ENCODE measurements around the gene BMP7.

The BMP7 gene

DNA sequence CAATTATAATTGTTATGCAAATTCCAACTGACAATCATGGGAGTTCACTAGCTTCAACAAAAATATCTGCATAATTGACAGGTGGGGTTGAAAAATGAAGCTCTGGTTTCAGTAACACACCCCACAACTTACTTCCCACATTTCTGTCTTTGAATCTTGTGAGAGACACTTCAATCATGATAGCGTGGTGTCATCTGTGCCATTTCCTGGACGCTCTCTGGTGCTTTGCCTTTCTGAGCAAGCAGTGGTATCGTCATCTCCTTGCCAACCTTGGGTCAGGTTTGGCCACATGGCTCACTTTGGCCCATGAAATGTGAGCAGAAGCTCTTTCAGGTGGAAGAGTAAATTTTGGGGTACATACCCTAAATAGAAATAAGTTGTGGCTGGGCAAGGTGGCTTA, 10.2 kb downstream of the BMP7 start:
- no peak for TF ChIP-seq EZH2phosphoT487 (IDR thresholded peaks at IDR 0.05; ENCODE audit: borderline replicate concordance)
- TF ChIP-seq, protein P1, sequence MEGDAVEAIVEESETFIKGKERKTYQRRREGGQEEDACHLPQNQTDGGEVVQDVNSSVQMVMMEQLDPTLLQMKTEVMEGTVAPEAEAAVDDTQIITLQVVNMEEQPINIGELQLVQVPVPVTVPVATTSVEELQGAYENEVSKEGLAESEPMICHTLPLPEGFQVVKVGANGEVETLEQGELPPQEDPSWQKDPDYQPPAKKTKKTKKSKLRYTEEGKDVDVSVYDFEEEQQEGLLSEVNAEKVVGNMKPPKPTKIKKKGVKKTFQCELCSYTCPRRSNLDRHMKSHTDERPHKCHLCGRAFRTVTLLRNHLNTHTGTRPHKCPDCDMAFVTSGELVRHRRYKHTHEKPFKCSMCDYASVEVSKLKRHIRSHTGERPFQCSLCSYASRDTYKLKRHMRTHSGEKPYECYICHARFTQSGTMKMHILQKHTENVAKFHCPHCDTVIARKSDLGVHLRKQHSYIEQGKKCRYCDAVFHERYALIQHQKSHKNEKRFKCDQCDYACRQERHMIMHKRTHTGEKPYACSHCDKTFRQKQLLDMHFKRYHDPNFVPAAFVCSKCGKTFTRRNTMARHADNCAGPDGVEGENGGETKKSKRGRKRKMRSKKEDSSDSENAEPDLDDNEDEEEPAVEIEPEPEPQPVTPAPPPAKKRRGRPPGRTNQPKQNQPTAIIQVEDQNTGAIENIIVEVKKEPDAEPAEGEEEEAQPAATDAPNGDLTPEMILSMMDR (conservative IDR thresholded peaks at IDR 0.05; ENCODE audit: low read length): no peak
- Histone ChIP-seq H2AFZ (ENCODE audit: low read length) (no peak overlapping the region), H3K4me3 (ENCODE audit: low read length, poor library complexity, severe bottlenecking) (no peak overlapping the region), H3K27me3 (ENCODE audit: insufficient read depth, low read length, poor library complexity, severe bottlenecking) (no peaks in the 10 kb centered on the region), H3K36me3 (ENCODE audit: insufficient read depth, low read length) (no peaks in the 10 kb centered on the region), H3K9me2 (replicated peaks; ENCODE audit: low read depth, low read length) (no peaks in the 10 kb centered on the region), H3K4me1 (ENCODE audit: insufficient read depth, low read length, poor library complexity, severe bottlenecking) (peaks cover 41% of the 10 kb centered on the region), H4K20me1 (ENCODE audit: insufficient read depth, low read length, poor library complexity, severe bottlenecking) (no peaks in the 10 kb centered on the region), H3K79me2 (ENCODE audit: insufficient read depth, low read length) (no peaks in the 10 kb centered on the region), H3K9ac (ENCODE audit: low read depth, low read length, poor library complexity, severe bottlenecking) (no peak overlapping the region), H3F3A (ENCODE audit: low read depth) (peaks cover 2% of the 10 kb centered on the region; the same call in 1 of the 2 replicates), H3K4me2 (ENCODE audit: low read depth, low read length, poor library complexity, severe bottlenecking) (no peak overlapping the region), H3K9me3 (ENCODE audit: insufficient read depth, low read depth, low read length) (no peaks in the 10 kb centered on the region)

DNA sequence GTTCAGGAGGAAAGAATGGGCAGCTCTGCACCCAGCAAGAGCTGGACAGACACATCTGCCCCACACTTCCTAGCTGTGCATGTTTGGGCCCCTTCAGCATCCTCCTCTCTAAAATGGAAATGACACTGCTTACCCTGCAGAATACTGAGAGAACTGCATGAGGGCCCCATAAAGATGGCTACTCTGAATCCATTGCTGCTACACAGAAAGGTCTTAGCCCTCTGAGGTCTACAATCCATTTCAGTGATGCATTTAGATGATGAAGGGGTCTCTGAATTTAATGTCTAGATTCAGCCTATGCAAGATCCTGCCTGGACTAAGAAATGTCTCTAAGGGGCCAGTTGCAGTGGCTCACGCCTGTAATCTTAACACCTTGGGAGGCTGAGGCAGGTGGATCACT, 11.3 kb downstream of the BMP7 start:
- H3K79me2 ChIP-seq (ENCODE audit: insufficient read depth, low read length): no peaks in the 10 kb centered on the region

DNA sequence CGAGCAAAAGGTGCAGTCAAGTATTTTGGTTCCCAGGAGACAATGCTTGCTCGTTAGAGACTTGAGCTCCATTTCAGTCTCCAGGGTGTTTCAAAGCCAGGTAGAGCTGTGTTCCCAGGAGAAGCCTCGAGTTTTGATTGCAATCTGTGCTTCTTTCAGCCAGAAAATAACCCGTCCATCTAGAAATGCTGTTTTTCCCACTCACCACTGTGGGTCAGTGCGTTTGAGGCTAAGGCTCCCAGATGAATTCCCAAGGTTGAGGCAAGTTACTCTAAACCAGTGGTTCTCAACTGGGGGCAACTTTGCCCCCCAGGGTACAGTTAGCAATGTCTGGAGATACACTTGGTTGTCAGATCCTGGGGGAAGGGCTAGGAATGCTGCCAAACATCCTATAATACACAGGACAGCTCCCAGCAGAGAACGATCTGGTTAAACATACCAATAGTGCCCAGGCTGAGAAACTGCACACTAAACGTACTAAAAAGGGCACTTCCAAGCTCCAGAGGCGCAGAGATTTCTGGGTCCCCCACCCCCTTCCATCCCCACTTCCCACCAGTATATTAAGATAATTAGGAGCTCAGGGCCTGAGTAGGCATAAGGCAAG, 13.8 kb downstream of the BMP7 start:
- Histone ChIP-seq H3K4me1 (ENCODE audit: insufficient read depth, low read length, poor library complexity, severe bottlenecking) (peaks cover 64% of the 10 kb centered on the region), H4K20me1 (ENCODE audit: insufficient read depth, low read length, poor library complexity, severe bottlenecking) (no peaks in the 10 kb centered on the region), H3F3A (ENCODE audit: low read depth) (peaks cover 11% of the 10 kb centered on the region), H2AFZ (ENCODE audit: low read length) (no peak overlapping the region), H3K27me3 (ENCODE audit: insufficient read depth, low read length, poor library complexity, severe bottlenecking) (no peaks in the 10 kb centered on the region), H3K36me3 (ENCODE audit: insufficient read depth, low read length) (no peaks in the 10 kb centered on the region), H3K4me3 (ENCODE audit: low read length, poor library complexity, severe bottlenecking) (no peak overlapping the region), H3K4me2 (ENCODE audit: low read depth, low read length, poor library complexity, severe bottlenecking) (peak overlapping the region; percentile 81), H3K79me2 (ENCODE audit: insufficient read depth, low read length) (no peaks in the 10 kb centered on the region), H3K9me2 (replicated peaks; ENCODE audit: low read depth, low read length) (no peaks in the 10 kb centered on the region), H3K9ac (ENCODE audit: low read depth, low read length, poor library complexity, severe bottlenecking) (peak overlapping the region; percentile 70), H3K9me3 (ENCODE audit: insufficient read depth, low read depth, low read length) (no peaks in the 10 kb centered on the region)
- TF ChIP-seq, protein P1 (conservative IDR thresholded peaks at IDR 0.05; ENCODE audit: low read length): no peak

More for the DNA sequence above, 11.3 kb downstream of the BMP7 start:
- Histone ChIP-seq H3K4me3 (ENCODE audit: low read length, poor library complexity, severe bottlenecking) (no peak overlapping the region), H3K4me2 (ENCODE audit: low read depth, low read length, poor library complexity, severe bottlenecking) (no peak overlapping the region), H3F3A (ENCODE audit: low read depth) (peaks cover 6% of the 10 kb centered on the region; the same call in 1 of the 2 replicates), H3K36me3 (ENCODE audit: insufficient read depth, low read length) (no peaks in the 10 kb centered on the region), H3K4me1 (ENCODE audit: insufficient read depth, low read length, poor library complexity, severe bottlenecking) (peaks cover 42% of the 10 kb centered on the region), H2AFZ (ENCODE audit: low read length) (peak overlapping the region; percentile 63; the same call in 1 of the 2 replicates), H3K9me2 (replicated peaks; ENCODE audit: low read depth, low read length) (no peaks in the 10 kb centered on the region), H4K20me1 (ENCODE audit: insufficient read depth, low read length, poor library complexity, severe bottlenecking) (no peaks in the 10 kb centered on the region), H3K9ac (ENCODE audit: low read depth, low read length, poor library complexity, severe bottlenecking) (no peak overlapping the region), H3K27me3 (ENCODE audit: insufficient read depth, low read length, poor library complexity, severe bottlenecking) (no peaks in the 10 kb centered on the region), H3K9me3 (ENCODE audit: insufficient read depth, low read depth, low read length) (no peaks in the 10 kb centered on the region)
- no peak for TF ChIP-seq EZH2phosphoT487 (IDR thresholded peaks at IDR 0.05; ENCODE audit: borderline replicate concordance)
- TF ChIP-seq, protein P1 (conservative IDR thresholded peaks at IDR 0.05; ENCODE audit: low read length): no peak
